Esophagus muscularis mucosa (tissue), 4 donors: ENCODE results near the gene PIK3R3.

Experiments
- EP300 ChIP-seq: sonication (generic); formaldehyde crosslinking; IDR thresholded peaks from one replicate; pipeline ENCODE4 v1.6.1; 2017; ENCODE audit warnings: antibody characterized with exemption
- POLR2A ChIP-seq: fragments of 450-650 bp; IDR thresholded peaks from one replicate; pipeline ENCODE4 v1.6.1; 2017; ENCODE audit warnings: antibody characterized with exemption, moderate library complexity, mild to moderate bottlenecking, low read depth
- POLR2AphosphoS5 ChIP-seq, 2 donors: sonication (generic); formaldehyde crosslinking; IDR thresholded peaks; one replicate each; pipeline ENCODE4 v1.6.1; 2017; ENCODE audit warnings: antibody characterized with exemption in 2 of 2
- TF ChIP-seq, protein P1 (sequence below), 3 experiments: fragments of 200-600 bp in 2 of 3; fragments of 450-650 bp in 1 of 3; sonication (generic) in 2 of 3; IDR thresholded peaks; one replicate each; pipeline ENCODE4 v1.5.1; 2017 to 2019; ENCODE audit warnings: antibody characterized with exemption in 3 of 3, mild to moderate bottlenecking in 2 of 3, moderate library complexity in 1 of 3

DNA sequence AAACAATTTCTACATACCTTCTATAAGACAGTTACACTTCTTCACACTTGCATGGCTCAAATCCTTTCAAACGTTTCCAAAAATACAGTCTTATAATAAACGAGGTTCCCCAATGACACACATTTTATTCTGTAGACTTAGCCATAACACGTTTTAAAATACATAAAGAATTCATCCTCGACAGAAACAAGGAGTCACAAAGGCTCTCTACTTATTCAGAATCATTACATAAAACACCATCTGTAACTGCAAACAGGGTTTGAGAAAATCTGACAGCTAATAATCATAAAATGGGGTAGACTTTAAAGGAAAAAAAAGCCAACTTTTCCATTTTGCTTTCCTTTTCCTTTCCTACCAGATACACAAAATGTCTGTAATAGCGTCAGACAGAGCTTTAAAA, 1.8 kb downstream of the PIK3R3 start:
- TF ChIP-seq, protein P1, sequence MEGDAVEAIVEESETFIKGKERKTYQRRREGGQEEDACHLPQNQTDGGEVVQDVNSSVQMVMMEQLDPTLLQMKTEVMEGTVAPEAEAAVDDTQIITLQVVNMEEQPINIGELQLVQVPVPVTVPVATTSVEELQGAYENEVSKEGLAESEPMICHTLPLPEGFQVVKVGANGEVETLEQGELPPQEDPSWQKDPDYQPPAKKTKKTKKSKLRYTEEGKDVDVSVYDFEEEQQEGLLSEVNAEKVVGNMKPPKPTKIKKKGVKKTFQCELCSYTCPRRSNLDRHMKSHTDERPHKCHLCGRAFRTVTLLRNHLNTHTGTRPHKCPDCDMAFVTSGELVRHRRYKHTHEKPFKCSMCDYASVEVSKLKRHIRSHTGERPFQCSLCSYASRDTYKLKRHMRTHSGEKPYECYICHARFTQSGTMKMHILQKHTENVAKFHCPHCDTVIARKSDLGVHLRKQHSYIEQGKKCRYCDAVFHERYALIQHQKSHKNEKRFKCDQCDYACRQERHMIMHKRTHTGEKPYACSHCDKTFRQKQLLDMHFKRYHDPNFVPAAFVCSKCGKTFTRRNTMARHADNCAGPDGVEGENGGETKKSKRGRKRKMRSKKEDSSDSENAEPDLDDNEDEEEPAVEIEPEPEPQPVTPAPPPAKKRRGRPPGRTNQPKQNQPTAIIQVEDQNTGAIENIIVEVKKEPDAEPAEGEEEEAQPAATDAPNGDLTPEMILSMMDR (IDR thresholded peaks at IDR 0.05), result no peak
- no peak for TF ChIP-seq POLR2A
- no peak for TF ChIP-seq POLR2AphosphoS5 (IDR thresholded peaks at IDR 0.05)
- TF ChIP-seq EP300, result no peak
